ENCODE measurements around the gene ACTL10.
A peak's percentile ranks its signal among the peaks of the same experiment; 100 is the strongest.
"Not testable (repeated sequence)": the region's sequence is repeated elsewhere in the genome, so short reads cannot be mapped to it uniquely, and the experiment has no call there.

The ACTL10 gene

GRCh38 chr20:33666293-33667244, at the start of gene ACTL10:
Gene ACTL10, plus strand, starts transcription at chr20:33666943. Its CDS starts 555 bp downstream, at chr20:33667498.
- peak; percentile 81 for DNase-seq (ENCODE audit: low read depth, low spot score)

- DNase-seq (ENCODE audit: low read depth, low spot score): no peak
These were observed 44.9 kb upstream of the ACTL10 start for GRCh38 chr20:33621717-33622400.

GRCh38 chr20:33622705-33623365, 43.9 kb upstream of the ACTL10 start:
- no peak for DNase-seq (ENCODE audit: low read depth, low spot score)

- no peak for DNase-seq (ENCODE audit: low read depth, low spot score)
These were observed 42.3 kb upstream of the ACTL10 start for GRCh38 chr20:33624399-33624798.

- no peak for DNase-seq (ENCODE audit: low read depth, low spot score)
These were observed 40.6 kb upstream of the ACTL10 start for GRCh38 chr20:33626190-33626589.

- DNase-seq (ENCODE audit: low read depth, low spot score): no peak
These were observed 39.0 kb upstream of the ACTL10 start for GRCh38 chr20:33627577-33628216.

- DNase-seq (ENCODE audit: low read depth, low spot score): no peak
These were observed 37.2 kb upstream of the ACTL10 start for GRCh38 chr20:33629533-33629932.

- no peak for DNase-seq (ENCODE audit: low read depth, low spot score)
These were observed 36.8 kb upstream of the ACTL10 start for GRCh38 chr20:33629979-33630378.

GRCh38 chr20:33630507-33630906, 36.2 kb upstream of the ACTL10 start:
- DNase-seq (ENCODE audit: low read depth, low spot score): no peak

- DNase-seq (ENCODE audit: low read depth, low spot score): not testable (repeated sequence)
These were observed 34.8 kb upstream of the ACTL10 start for GRCh38 chr20:33631910-33632309.

GRCh38 chr20:33635341-33635740, 31.4 kb upstream of the ACTL10 start:
- DNase-seq (ENCODE audit: low read depth, low spot score): no peak

GRCh38 chr20:33636776-33637175, 30.0 kb upstream of the ACTL10 start:
- no peak for DNase-seq (ENCODE audit: low read depth, low spot score)

- no peak for DNase-seq (ENCODE audit: low read depth, low spot score)
These were observed 26.5 kb upstream of the ACTL10 start for GRCh38 chr20:33640287-33640686.

- no peak for DNase-seq (ENCODE audit: low read depth, low spot score)
These were observed 22.3 kb upstream of the ACTL10 start for GRCh38 chr20:33644313-33645071.

GRCh38 chr20:33645072-33645358, 21.7 kb upstream of the ACTL10 start:
- no peak for DNase-seq (ENCODE audit: low read depth, low spot score)

- DNase-seq (ENCODE audit: low read depth, low spot score): no peak
These were observed 21.3 kb upstream of the ACTL10 start for GRCh38 chr20:33645396-33645795.

GRCh38 chr20:33646191-33646590, 20.6 kb upstream of the ACTL10 start:
- no peak for DNase-seq (ENCODE audit: low read depth, low spot score)

GRCh38 chr20:33646959-33647602, 19.7 kb upstream of the ACTL10 start:
- DNase-seq (ENCODE audit: low read depth, low spot score): not testable (repeated sequence)

- no peak for DNase-seq (ENCODE audit: low read depth, low spot score)
These were observed 18.9 kb upstream of the ACTL10 start for GRCh38 chr20:33647603-33648395.

Data from iPS DF 19.7 (cell line).